ENCODE results near the gene ZNF26.
"Not testable (repeated sequence)": the region's sequence is repeated elsewhere in the genome, so short reads cannot be mapped to it uniquely, and the experiment has no call there.

ZNF26 gene

DNA sequence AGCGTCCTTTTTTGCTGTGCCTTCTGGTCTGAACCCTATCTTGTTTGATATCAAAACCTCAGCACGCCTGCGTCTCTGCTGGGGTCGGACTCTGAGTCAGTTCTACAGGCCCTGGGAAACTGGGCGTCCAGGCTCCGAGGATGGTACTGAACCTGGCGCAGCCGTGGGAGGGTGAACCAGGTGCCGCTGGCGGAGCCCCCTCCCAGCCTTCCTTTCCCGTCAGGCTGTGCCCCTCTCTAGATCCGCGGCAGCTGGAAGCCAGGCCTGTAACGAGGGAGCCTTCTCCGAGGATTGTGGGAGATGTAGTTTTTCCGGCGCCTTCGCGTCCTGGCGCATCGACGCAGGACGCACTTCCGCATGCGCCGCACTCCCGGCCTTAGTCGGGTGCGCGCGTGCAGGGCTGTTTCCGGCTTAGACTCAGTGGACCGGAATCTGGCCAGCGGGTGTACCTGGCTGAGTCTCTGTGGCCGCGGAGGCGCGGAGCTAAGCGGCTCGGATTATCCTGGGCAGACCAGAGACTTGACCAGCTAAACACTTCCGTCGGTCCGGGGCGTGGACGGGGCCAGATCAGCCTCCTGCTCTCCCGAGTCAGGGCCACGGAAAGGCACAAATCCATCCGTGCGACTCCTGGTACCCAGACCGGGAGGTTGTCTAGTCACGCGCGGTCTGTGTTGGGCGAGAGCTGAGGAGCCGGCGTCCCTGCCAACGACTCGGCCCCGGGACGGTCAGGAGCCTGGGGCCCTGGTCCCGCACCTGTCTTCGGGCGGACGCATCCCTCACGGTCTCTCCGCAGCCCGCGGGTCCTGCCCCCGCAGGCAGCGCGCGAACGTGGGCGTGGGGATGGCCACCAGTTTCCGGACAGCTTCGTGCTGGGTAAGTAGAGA, at the start of gene ZNF26:
ZNF26 (plus strand) TSS at position 367 of the 884 bp plus-strand sequence; CDS start at position 841, 474 bp downstream.
- peak within 1 kb of the TSS; percentile 97 to 99 for H3K4me3 ChIP-seq (replicated peaks in 1 of 2; ENCODE audit: low read depth in 2 of 2, low read length in 2 of 2)
- peak; percentile 91 to 92 for DNase-seq (ENCODE audit: low read depth in 2 of 2)
- TF ChIP-seq, protein P1, sequence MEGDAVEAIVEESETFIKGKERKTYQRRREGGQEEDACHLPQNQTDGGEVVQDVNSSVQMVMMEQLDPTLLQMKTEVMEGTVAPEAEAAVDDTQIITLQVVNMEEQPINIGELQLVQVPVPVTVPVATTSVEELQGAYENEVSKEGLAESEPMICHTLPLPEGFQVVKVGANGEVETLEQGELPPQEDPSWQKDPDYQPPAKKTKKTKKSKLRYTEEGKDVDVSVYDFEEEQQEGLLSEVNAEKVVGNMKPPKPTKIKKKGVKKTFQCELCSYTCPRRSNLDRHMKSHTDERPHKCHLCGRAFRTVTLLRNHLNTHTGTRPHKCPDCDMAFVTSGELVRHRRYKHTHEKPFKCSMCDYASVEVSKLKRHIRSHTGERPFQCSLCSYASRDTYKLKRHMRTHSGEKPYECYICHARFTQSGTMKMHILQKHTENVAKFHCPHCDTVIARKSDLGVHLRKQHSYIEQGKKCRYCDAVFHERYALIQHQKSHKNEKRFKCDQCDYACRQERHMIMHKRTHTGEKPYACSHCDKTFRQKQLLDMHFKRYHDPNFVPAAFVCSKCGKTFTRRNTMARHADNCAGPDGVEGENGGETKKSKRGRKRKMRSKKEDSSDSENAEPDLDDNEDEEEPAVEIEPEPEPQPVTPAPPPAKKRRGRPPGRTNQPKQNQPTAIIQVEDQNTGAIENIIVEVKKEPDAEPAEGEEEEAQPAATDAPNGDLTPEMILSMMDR (IDR thresholded peaks at IDR 0.05; ENCODE audit: low read depth, low read length): no peak

DNA sequence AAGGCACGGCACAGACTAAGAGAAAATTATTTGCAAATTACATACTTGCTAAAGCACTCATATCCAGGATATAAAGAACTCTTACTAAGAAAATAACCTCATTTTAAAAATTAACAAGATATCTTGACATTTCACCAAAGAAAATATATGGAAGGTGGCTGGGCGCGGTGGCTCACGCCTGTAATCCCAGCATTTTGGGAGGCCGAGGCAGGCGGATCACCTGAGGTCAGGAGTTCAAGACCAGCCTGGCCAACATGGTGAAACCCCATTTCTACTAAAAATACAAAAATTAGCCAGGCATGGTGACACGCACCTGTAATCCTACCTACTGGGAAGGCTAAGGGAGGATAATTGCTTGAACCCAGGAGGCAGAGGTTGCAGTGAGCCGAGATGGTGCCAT, 49.2 kb upstream of the ZNF26 start:
- not testable (repeated sequence) for H3K4me3 ChIP-seq (replicated peaks in 1 of 2; ENCODE audit: low read depth in 2 of 2, low read length in 2 of 2); DNase-seq (ENCODE audit: low read depth in 2 of 2)

DNA sequence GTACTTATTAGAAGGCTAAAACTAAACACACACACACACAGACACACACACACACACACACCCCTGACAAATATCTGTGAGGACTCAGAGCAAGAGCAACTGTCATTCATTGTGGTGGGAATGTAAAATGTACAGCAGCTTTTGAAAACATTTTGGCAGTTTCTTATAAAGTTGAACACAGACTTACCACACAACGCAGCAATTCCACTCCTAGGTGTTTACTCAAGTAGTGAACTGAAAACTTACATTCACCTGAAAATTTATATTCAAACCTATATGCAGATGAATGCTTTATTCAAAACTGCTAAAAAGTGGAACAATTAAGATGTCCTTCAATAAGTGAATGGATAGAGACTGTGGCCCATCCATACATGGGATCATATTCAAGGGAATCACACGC, 48.7 kb upstream of the ZNF26 start:
- no peak overlapping the region for H3K4me3 ChIP-seq (replicated peaks in 1 of 2; ENCODE audit: low read depth in 2 of 2, low read length in 2 of 2)
- DNase-seq (ENCODE audit: low read depth in 2 of 2): no peak
- TF ChIP-seq, protein P1 (IDR thresholded peaks at IDR 0.05; ENCODE audit: low read depth, low read length): no peak

- not testable (repeated sequence) for DNase-seq (ENCODE audit: low read depth in 2 of 2)
Observed at GRCh38 chr12:132938807-132939206, 47.4 kb upstream of the ZNF26 start.

GRCh38 chr12:132940071-132940719, 46.0 kb upstream of the ZNF26 start:
- TF ChIP-seq, protein P1 (IDR thresholded peaks at IDR 0.05; ENCODE audit: low read depth, low read length): no peak
- DNase-seq (ENCODE audit: low read depth in 2 of 2): no peak
- H3K4me3 ChIP-seq (replicated peaks in 1 of 2; ENCODE audit: low read depth in 2 of 2, low read length in 2 of 2): no peak overlapping the region

More at GRCh38 chr12:132938807-132939206, 47.4 kb upstream of the ZNF26 start:
- not testable (repeated sequence) for H3K4me3 ChIP-seq (replicated peaks in 1 of 2; ENCODE audit: low read depth in 2 of 2, low read length in 2 of 2)

DNA sequence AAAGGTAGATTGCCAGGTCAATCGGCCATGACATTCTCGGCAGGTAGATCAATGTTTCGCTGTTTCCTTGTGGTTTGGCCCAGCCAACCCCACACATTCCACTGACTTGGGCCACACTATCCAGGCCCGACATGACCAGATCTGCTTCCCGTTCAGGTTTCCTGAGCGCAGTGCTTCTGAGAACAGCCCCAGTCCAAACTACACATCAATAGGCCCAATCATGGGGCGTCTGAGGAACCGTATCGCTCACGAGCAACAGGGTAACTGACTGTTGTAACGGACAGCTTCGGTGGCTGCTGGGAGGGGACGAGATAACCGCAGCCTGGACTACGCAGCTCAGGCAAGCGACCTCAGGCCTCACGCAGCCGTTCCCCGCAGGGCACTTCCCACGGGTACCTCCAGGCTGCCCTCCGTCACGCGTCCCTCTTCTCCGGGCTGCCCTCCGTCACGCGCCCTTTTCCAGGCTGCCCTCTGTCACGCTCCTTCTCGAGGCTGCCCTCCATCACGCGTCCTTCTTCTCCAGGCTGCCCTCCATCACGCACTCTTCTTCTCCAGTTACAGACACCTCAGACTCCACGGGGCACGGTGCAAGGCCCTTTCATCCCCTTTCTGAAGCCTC, 44.7 kb upstream of the ZNF26 start:
- TF ChIP-seq, protein P1 (IDR thresholded peaks at IDR 0.05; ENCODE audit: low read depth, low read length): no peak
- no peak for DNase-seq (ENCODE audit: low read depth in 2 of 2)
- no peak overlapping the region for H3K4me3 ChIP-seq (replicated peaks in 1 of 2; ENCODE audit: low read depth in 2 of 2, low read length in 2 of 2)

GRCh38 chr12:132942611-132943010, 43.6 kb upstream of the ZNF26 start:
- no peak for DNase-seq (ENCODE audit: low read depth in 2 of 2)
- TF ChIP-seq, protein P1 (IDR thresholded peaks at IDR 0.05; ENCODE audit: low read depth, low read length): no peak
- H3K4me3 ChIP-seq (replicated peaks in 1 of 2; ENCODE audit: low read depth in 2 of 2, low read length in 2 of 2): no peak overlapping the region
